ENCODE measurements around the gene CDH16.

The CDH16 gene

DNA sequence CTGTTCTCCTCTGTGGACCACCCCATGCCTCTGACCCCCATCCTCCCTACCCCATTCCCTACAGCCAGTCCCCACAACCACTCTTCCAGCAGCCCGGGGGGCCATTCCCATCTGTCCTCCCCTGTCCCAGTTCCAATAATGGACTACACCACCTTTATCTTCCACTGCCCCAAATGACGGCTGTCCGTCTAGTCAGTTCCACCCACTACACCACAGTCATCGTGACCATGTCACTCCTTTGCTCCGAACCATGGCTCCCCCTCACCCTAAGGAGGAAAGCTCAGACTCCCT lies 23.1 kb downstream of the CDH16 start:
- DNase-seq (ENCODE audit: low read depth), result no peak

- no peak for DNase-seq (ENCODE audit: low read depth)
Observed at GRCh38 chr16:66894948-66895688, 23.6 kb downstream of the CDH16 start.

DNA sequence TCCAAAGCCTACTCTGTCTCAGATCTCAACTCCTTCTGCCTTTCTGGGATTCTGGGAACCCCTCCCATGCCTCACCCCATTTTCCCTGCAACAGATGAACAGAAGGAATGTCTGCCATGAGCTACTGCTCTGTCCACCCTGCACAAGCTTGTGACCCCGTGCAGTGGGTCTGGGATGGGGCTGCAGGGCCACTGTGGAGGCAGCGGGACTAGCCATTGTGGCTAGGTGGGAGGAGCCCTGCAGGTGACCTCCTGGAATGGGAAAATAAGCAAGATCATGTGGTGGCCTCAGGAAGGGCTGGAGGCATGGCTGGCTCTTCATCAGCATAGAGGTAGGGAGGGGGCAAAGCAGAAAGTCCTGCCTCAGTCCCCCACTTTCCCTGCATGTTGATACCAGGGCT lies 24.6 kb downstream of the CDH16 start:
- no peak for DNase-seq (ENCODE audit: low read depth)

GRCh38 chr16:66891797-66892196 lies 26.9 kb downstream of the CDH16 start:
- no peak for DNase-seq (ENCODE audit: low read depth)

- DNase-seq (ENCODE audit: low read depth), result no peak
Observed at GRCh38 chr16:66891360-66891759, 27.3 kb downstream of the CDH16 start.

GRCh38 chr16:66890799-66891198 lies 27.9 kb downstream of the CDH16 start:
- no peak for DNase-seq (ENCODE audit: low read depth)

DNA sequence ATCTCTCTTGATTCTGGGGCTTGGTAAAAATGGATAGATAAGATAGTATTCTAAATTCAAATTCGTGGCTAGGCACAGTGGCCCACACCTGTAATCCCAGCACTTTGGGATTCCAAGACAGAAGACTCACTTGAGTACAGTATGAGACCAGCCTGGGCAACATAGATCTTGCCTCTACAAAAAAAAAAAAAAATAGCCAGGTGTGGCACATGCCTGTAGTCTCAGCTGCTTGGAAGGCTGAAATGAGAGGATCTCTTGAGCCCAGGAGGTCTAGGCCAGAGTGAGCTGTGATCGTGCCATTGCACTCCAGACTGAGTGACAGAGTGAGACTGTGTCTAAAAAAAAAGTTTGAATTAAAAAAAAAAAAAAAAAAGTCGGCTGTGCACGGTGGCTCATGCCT lies 29.1 kb downstream of the CDH16 start:
- DNase-seq (ENCODE audit: low read depth), result no peak

GRCh38 chr16:66888647-66889615 lies 29.8 kb downstream of the CDH16 start:
- DNase-seq (ENCODE audit: low read depth), result no peak

DNA sequence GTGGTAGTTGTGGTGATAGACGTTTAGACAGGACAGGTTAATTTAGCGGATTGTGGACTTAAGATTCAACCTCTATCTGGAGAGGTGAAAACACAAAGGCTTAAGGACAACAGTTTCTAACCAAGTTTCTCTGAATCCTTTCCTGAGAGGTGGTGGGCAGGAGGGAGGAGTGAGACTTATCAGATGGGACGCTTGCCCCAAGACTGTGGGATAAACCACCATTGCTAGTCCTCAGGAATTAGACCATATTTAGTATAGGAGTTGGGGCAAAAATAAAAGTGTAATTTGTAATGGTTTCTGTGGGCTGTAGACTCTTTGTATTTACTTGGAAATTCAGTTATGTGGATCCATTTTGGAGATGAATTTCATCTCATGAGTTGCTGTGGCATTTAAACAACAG lies 31.8 kb downstream of the CDH16 start:
- no peak for DNase-seq (ENCODE audit: low read depth)

- no peak for DNase-seq (ENCODE audit: low read depth)
Observed at GRCh38 chr16:66886321-66886720, 32.4 kb downstream of the CDH16 start.

- no peak for DNase-seq (ENCODE audit: low read depth)
Observed at GRCh38 chr16:66885491-66885890, 33.2 kb downstream of the CDH16 start.

DNA sequence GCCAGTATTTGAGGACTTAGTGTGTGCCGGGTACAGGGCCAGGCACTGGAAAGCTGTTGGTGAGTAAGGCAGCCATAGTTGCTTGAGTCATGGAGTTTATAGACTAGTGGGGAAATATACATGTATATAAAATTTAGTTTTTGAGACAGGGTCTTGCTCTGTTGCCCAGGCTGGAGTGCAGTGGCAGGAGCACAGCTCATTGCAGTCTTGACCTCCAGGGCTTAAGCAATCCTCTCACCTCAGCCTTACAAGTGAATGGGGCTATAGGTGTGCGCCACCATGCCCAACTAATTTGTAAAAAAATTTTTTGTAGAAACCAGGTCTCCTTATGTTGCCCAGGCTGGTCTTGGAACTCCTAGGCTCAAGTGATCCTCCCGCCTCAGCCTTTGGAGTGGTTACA lies 36.0 kb downstream of the CDH16 start:
- no peak for DNase-seq (ENCODE audit: low read depth)

- no peak for DNase-seq (ENCODE audit: low read depth)
Observed at GRCh38 chr16:66881964-66882508, 36.6 kb downstream of the CDH16 start.

- DNase-seq (ENCODE audit: low read depth), result no peak
Observed at GRCh38 chr16:66881560-66881959, 37.1 kb downstream of the CDH16 start.

GRCh38 chr16:66881014-66881417 lies 37.7 kb downstream of the CDH16 start:
- no peak for DNase-seq (ENCODE audit: low read depth)

GRCh38 chr16:66880288-66881013 lies 38.2 kb downstream of the CDH16 start, which contains the start of gene PDP2:
Gene PDP2 (plus strand): TSS chr16:66880515. CDS start chr16:66884285, 3,770 bp downstream.
- DNase-seq (ENCODE audit: low read depth), result peak; percentile 80

DNA sequence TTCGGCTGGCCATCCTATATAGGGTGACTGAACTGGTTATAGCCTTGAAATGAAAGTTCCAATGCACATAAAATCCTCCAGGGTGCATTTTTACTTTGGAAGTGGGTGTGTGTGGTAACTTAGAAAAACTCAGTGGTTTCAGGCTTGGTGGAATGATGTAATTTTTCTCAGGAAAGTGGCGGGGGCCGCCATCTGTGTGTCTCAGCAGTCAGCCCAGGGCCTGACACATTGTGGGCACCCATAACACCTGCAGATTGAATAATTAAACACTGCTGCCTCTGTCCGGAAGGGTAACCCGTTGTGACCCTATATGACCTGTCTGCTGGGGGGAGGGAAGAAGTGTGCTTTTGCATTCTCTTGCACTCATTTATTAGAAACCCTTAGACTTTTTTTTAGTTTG lies 40.6 kb downstream of the CDH16 start:
- DNase-seq (ENCODE audit: low read depth), result peak; percentile 64

DNA sequence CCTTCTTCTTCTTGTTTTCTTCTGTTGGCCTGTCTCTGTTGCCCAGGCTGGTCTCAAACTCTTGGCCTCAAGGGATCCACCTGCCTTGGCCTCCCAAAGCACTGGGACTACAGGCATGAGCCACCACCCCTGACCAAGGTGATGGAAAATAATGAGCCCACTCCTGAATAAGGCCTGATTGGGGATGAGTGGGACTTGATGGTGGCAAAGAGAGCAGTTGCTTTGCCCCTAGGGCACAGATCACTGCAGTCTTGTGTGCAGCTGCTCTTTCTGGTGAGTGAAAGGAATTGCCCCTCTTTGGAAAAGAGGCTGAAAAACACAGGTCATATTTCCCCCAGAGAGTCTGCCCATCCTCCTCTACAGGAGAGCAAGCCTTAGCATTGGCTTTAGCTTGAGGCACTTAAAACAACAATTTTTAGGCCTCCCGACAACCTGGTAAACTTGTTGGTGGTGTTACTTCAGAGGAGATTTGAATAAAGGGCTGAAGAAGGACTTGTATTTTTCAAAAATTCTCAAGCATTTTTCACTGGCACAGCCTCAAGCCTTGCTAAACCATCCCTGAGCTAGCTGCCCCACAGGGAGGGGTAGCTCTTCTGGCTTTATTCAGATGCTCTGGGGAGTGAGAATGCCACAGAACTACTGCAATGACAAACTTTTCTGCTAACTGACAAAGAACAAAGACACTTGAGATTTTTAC lies 44.5 kb downstream of the CDH16 start:
- DNase-seq (ENCODE audit: low read depth), result no peak

- DNase-seq (ENCODE audit: low read depth), result no peak
Observed at GRCh38 chr16:66873685-66874055, 45.0 kb downstream of the CDH16 start.

DNA sequence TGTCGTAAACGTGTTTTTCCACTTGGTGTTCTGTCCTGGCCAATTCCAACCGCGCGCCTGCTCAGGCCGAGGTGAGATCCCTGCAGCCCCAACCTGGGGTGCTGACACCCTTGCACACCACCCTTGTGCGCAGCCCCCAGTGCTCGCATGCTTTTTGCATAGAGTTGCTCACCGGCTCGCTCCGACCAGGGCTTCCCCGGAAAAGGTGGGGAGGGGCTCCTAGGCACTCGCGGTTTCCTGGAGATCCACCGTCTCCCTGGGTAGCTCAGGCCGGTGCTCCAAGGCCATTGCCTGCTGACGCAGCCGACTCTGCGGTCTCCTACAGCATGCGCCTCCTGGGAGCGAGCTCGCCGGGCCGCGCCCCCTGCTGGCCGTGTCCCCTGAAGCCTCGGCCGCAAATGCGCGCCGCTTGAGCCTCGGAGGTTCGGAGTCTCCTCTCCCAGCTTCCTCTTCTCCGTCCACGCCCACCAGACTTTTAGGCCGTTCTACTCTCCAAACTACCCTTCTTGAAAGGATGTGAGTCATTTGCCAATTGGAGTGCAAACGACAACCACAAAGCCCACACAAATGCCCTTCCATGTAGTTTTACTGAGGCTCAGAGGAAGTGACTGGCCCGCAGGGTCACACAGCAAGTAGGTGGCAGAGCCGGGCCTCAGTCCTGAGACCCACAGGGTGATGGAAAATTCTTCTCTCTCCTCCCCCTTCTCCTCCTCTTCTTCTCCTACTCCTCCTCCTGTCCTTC lies 45.6 kb downstream of the CDH16 start:
- DNase-seq (ENCODE audit: low read depth), result peak; percentile 90

DNA sequence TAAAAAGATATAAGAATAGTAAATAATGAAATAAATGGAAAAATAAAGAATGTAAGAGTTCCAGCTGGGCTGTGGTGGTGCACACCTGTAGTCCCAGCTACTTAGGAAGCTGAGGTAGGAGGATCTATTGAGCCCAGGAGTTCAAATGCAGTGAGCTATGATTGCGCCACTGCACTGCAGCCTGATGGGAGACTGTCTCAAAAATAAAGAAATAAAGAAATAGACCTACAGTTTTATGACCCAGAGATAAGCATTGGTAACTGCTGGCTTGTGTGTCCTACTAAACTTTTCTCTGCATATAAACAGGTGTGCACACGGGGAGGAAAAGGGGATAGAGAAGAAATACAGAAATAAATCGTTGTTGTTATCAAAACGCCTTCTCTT lies 46.1 kb downstream of the CDH16 start:
- no peak for DNase-seq (ENCODE audit: low read depth)

All from stimulated activated CD8-positive, alpha-beta memory T cell treated with anti-CD3 and anti-CD28 coated beads, Interleukin-4, amount 100 ng/mL, for 24 hours (primary cell).